PFSK-1 (cell line): Measurements from ENCODE around the gene UTS2R.

Experiments
- FOXP2 ChIP-seq: optimal IDR thresholded peaks from 2 replicates; pipeline ENCODE3; 2011; ENCODE audit warnings: borderline replicate concordance, control low read depth, inconsistent platforms; ENCODE audit not compliant: insufficient read depth; ENCODE audit errors: extremely low read length, extremely low read depth
- POLR2AphosphoS5 ChIP-seq: IDR thresholded peaks from 2 replicates; pipeline ENCODE4 v1.6.1; 2012; ENCODE audit warnings: low read depth, mild to moderate bottlenecking, control low read depth, low read length, moderate library complexity
- SIN3A ChIP-seq: IDR thresholded peaks from 2 replicates; pipeline ENCODE4 v1.6.1; 2012; ENCODE audit warnings: mild to moderate bottlenecking, low read length, moderate library complexity, borderline replicate concordance; ENCODE audit not compliant: insufficient read depth
- TAF1 ChIP-seq: IDR thresholded peaks from 2 replicates; pipeline ENCODE4 v1.6.1; 2012; ENCODE audit warnings: low read length, control low read depth, borderline replicate concordance; ENCODE audit not compliant: insufficient read depth
- TF ChIP-seq, protein P1 (sequence below), 2 experiments: IDR thresholded peaks; 2 replicates each; pipeline versions ENCODE4 v1.6.1 to v1.8.0; 2011 to 2012; ENCODE audit warnings: low read depth in 2 of 2, low read length in 2 of 2, control low read depth in 1 of 2, inconsistent platforms in 1 of 2, mild to moderate bottlenecking in 1 of 2, moderate library complexity in 1 of 2; ENCODE audit not compliant: insufficient read depth in 1 of 2

UTS2R gene

DNA sequence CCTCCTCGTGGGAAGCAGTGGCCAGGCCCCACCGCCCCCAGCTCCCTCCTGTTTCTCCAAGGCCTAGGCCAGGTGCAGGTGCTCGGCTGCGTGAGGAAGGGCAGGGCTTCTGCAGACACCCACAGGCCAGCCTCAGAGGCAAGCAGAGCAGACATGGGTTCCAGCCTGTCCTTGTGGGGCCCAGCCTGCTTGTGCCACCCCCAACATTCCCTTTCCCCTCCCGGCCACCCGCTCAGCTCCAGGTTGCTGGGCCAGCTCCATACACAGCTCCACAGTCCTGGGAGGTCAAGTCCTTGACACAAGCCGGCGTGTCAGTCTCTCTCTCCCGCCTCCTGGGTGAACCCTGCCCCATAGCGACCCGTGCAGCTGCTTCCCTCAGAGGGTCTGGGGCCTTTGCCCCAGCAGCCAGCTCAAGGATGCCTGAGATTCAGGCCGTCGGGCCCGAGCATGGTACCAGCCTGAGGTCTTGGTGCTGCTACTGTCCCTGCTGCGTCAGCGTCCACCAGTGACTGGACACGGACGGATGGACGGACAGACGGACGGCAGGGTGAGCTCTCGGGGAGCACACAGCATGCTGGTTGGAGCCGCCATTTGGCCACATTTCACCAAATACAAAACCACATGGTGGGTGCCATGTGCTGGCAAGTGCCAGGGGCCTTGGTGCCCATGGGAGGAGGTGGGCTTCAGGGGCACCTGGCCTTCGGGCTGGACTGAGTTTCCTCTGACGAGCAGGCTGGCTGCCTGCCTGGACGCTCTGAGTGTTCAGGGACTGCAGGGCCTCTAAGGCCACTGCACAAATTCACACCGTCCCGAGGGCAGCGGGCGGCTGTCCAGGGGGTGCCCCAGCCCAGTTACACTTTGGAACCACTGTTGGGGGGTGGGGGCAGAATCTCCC, 46.0 kb upstream of the UTS2R start:
- TF ChIP-seq POLR2AphosphoS5 (no peak), SIN3A (no peak), TAF1 (no peak), FOXP2 (no peak)
- TF ChIP-seq, protein P1, sequence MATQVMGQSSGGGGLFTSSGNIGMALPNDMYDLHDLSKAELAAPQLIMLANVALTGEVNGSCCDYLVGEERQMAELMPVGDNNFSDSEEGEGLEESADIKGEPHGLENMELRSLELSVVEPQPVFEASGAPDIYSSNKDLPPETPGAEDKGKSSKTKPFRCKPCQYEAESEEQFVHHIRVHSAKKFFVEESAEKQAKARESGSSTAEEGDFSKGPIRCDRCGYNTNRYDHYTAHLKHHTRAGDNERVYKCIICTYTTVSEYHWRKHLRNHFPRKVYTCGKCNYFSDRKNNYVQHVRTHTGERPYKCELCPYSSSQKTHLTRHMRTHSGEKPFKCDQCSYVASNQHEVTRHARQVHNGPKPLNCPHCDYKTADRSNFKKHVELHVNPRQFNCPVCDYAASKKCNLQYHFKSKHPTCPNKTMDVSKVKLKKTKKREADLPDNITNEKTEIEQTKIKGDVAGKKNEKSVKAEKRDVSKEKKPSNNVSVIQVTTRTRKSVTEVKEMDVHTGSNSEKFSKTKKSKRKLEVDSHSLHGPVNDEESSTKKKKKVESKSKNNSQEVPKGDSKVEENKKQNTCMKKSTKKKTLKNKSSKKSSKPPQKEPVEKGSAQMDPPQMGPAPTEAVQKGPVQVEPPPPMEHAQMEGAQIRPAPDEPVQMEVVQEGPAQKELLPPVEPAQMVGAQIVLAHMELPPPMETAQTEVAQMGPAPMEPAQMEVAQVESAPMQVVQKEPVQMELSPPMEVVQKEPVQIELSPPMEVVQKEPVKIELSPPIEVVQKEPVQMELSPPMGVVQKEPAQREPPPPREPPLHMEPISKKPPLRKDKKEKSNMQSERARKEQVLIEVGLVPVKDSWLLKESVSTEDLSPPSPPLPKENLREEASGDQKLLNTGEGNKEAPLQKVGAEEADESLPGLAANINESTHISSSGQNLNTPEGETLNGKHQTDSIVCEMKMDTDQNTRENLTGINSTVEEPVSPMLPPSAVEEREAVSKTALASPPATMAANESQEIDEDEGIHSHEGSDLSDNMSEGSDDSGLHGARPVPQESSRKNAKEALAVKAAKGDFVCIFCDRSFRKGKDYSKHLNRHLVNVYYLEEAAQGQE (IDR thresholded peaks at IDR 0.05; ENCODE audit: insufficient read depth in 1 of 2, low read depth in 2 of 2, low read length in 2 of 2), result no peak

DNA sequence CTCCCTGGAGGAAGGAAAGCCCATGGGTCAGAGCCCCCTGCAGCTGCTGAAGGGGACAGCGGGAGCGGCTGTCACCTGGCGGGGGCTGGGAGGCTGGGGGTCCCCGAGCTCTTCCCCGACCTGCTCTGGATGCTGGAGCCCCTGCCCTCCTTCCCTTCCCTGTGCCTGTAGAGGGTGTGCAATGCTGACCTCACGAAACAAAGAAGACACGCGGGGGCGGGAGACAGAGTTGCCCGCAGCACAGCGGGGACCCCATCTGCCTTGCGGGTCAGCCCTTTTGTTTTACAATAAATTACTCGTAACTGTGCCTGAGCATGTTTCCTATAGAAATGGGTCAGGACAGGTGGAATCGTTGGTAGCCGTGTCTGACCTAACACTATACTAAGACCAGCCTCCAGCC, 44.3 kb upstream of the UTS2R start:
- no peak for TF ChIP-seq TAF1

DNA sequence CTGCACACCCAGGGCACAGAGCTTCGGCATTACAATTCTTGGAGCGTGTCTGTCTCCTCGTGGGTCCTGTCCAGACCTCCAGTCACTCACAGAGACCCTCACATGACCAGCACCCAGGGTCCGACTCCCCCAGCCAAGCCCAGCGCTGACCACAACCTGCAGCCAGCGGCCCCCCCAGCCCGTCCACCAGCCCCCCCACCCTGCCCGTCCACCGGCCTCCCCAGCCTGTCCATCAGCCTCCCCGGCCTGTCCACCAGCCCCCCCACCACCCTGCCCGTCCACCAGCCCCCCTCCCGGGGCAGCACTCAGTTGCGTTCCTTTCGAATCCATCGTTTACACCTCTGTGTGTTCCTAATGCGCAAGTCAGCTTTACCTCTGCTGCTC, 43.8 kb upstream of the UTS2R start:
- TF ChIP-seq SIN3A, result no peak
- no peak for TF ChIP-seq FOXP2
- TF ChIP-seq TAF1, result no peak
- TF ChIP-seq, protein P1 (IDR thresholded peaks at IDR 0.05; ENCODE audit: insufficient read depth in 1 of 2, low read depth in 2 of 2, low read length in 2 of 2), result no peak
- no peak for TF ChIP-seq POLR2AphosphoS5

DNA sequence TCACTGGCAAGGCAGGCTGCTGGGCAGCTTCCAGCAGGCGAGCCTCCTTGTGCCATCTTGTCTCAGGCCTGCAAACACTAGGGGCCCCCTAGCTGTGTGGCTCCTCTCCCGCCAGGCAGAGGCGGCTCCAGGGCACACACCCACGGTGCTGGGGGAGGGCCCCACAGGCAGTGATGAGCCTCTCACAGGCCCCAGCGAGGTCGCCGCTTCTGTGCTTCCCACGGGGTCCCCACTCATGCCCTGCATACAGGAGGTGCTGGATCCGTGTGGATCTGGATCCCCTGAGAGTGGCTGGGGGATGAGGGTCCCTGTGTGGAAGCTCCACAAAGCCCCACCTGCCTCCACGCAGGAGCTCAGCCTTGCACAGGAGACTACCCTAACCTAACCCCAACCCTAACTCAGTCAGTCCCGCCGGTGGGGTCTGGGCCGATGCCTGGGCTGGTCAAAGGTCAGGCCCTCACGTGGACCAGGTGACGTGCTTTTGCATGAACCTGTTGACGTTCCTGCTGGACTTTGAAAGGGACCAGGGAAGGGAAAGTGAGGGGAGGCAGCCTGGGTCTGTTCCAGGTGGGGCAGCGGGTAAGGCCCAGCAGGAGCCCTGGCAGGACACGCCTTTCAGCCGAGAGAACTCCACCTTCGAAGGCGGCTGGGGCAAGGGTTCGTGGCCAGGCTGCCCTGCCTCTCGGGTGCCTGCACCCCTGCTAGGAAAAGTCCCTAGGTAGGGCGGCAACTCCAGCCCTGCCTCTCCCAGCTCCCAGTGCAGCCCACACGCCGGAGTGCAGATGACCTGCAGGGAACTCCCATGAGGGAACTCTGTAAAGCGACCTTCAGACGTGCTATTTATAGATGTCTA, 43.2 kb upstream of the UTS2R start:
- TF ChIP-seq SIN3A (no peak), TAF1 (no peak), POLR2AphosphoS5 (no peak), FOXP2 (no peak)
- TF ChIP-seq, protein P1 (IDR thresholded peaks at IDR 0.05; ENCODE audit: insufficient read depth in 1 of 2, low read depth in 2 of 2, low read length in 2 of 2), result no peak

DNA sequence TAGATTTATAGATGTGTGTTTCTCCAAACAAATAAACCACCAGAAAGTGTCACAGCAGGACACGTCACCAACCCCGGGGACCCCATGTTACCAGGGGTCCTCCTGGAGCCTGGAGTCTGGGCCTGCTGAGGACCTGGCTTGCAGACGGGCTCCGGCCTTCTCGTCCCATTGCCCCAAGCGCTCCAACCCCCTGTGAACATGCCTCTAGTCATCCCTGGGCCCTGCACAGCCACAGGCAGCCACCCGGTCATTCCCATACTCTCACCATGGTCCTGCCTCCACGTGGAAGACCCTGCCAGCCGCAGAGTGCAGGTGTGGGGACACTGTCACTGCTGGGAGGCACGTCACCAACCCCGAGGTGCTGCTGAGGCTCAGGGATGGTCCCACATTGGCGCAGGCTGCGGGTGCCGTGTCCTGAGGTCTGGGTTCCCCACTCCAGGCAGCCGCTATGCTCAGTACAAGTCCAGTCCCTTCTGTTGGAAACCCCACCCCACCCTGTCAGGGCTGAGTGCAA, 42.5 kb upstream of the UTS2R start:
- TF ChIP-seq TAF1 (no peak), POLR2AphosphoS5 (no peak), FOXP2 (no peak), SIN3A (no peak)
- TF ChIP-seq, protein P1 (IDR thresholded peaks at IDR 0.05; ENCODE audit: insufficient read depth in 1 of 2, low read depth in 2 of 2, low read length in 2 of 2), result no peak
